ENCODE data around the gene POFUT2.
"Not testable (repeated sequence)": the region's sequence is repeated elsewhere in the genome, so short reads cannot be mapped to it uniquely, and the experiment has no call there.

The POFUT2 gene

DNA sequence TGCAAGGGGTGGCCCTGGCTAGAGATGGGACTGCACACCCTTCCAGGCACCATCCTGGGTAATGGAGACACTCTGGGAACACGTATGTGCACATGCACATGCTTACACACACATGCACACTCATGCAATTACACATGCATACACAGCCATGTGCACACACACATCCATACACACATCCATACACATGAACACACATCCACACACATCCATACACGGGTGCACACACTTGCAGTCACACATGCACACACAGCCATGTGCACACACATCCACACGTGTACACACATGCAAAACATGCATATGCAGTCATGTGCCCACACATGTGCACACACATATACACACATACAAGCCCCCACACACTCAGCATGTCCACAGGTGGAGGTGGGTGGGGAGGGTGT lies 22.3 kb upstream of the POFUT2 start:
- DNase-seq (ENCODE audit: low read depth in 1 of 2, low spot score in 1 of 2), result no peak
- no peak overlapping the region for H3K4me3 ChIP-seq (replicated peaks; ENCODE audit: insufficient read depth, low read length)
- H3K27ac ChIP-seq (replicated peaks), result no peak overlapping the region
- TF ChIP-seq GABPA (IDR thresholded peaks at IDR 0.05; ENCODE audit: low read depth) (no peak), REST (IDR thresholded peaks at IDR 0.05; ENCODE audit: insufficient replicate concordance, low read depth) (no peak), CTCF (IDR thresholded peaks at IDR 0.05; ENCODE audit: insufficient read depth, low read length) (no peak), SPI1 (IDR thresholded peaks at IDR 0.05; ENCODE audit: borderline replicate concordance, low read depth) (no peak), POLR2AphosphoS5 (IDR thresholded peaks at IDR 0.05; ENCODE audit: low read depth) (no peak)
- H3K27me3 ChIP-seq (ENCODE audit: insufficient read depth, poor library complexity, severe bottlenecking), result peaks cover 5% of the 10 kb centered on the region

DNA sequence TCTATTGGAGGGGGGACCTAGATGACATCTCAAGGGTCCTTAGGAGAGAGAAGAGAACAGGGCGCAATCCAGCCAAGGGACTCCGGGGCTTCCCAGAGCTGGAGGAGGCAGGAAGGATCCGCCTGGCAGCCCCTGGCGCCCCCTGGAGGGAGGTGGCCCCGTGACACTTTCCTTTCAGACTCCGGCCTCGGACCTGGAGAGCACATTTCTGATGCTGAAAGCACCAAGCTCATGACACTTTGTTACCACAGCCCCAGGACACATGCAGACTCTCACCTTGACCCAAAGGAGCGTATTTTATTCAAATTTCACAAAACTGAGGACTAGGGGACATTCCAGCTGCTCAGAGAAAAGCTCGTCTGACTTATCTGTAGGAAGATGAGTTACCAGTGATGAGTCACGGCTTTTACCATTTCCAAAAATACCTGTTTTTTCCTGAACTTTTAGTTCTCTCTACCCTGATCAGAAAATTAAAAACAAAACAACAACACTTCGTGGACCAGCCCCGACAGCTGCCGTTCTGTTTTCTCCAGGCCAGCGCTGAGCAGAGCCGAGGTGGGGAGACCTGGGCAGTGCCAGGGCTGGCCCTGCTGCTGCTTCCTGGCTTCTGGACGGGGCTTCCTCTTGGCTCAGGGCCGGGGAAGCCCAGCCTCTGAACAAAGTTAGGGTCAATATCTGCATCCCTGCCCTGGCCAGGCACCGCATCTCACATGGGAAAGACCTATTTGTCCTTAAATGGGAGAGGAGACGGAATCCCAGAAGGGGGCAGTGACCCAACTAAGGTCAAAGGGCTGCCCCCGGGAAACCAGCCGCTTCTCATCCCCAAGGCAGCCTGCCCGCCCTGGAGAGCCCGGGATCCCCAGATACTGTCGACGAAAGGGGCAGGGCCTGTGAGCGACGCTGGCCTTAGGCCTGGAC lies 21.6 kb upstream of the POFUT2 start:
- TF ChIP-seq CTCF (IDR thresholded peaks at IDR 0.05; ENCODE audit: insufficient read depth, low read length), result peak; percentile 24
- TF ChIP-seq GABPA (IDR thresholded peaks at IDR 0.05; ENCODE audit: low read depth), result no peak
- peaks cover 1% of the 10 kb centered on the region for H3K27me3 ChIP-seq (ENCODE audit: insufficient read depth, poor library complexity, severe bottlenecking)
- DNase-seq (ENCODE audit: low read depth in 1 of 2, low spot score in 1 of 2), result peak in 1 of 2 experiments; percentile 62
- no peak overlapping the region for H3K4me3 ChIP-seq (replicated peaks; ENCODE audit: insufficient read depth, low read length)
- peak overlapping the region; percentile 47 for H3K27ac ChIP-seq (replicated peaks)

DNA sequence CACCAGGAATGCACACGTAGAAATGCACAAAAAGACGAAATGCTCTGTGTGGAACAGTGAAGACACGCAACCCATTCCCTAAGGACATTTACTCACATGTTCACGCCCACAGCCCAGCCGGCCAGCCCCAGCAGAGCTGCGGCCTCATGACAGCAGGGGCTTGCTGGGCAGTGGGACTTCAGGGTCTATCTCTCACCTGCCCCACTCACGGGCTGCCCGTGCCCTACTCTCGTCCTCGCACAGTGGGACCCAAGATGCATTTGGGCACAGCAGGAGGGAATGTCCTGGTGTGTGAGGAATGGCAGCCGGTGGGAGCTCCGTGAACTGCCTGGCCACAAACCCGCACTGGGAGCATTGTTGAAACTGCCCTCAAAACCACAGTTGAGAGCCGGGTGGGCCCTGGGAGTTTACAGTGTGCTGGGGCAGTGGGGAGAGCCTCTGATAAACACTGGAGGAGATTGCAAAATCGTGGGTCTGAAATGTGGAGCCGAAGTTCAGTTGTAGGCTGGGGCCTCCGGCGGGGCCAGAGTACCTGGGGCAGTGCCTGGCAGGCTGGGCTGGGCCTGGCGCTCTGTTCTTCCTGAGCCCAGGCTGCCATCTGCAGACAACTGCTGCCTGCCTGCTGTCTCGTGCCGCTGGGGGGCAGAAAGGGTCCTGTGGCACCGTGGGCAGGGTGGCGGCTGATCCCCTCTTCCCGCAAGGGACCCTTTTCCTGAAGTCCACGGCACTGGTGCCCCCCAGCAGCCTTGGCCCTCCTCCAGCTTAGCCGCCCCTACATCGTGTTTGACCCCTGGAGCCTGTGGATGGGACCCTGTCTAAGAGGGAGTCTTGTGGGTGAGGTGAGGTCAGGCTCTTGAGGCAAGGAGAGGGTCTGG lies 20.7 kb upstream of the POFUT2 start:
- Histone ChIP-seq H3K4me3 (replicated peaks; ENCODE audit: insufficient read depth, low read length) (no peak overlapping the region), H3K27ac (replicated peaks) (peak overlapping the region; percentile 47), H3K27me3 (ENCODE audit: insufficient read depth, poor library complexity, severe bottlenecking) (no peaks in the 10 kb centered on the region)
- DNase-seq (ENCODE audit: low read depth in 1 of 2, low spot score in 1 of 2), result peak in 1 of 2 experiments; percentile 82
- TF ChIP-seq REST (IDR thresholded peaks at IDR 0.05; ENCODE audit: insufficient replicate concordance, low read depth), result no peak

DNA sequence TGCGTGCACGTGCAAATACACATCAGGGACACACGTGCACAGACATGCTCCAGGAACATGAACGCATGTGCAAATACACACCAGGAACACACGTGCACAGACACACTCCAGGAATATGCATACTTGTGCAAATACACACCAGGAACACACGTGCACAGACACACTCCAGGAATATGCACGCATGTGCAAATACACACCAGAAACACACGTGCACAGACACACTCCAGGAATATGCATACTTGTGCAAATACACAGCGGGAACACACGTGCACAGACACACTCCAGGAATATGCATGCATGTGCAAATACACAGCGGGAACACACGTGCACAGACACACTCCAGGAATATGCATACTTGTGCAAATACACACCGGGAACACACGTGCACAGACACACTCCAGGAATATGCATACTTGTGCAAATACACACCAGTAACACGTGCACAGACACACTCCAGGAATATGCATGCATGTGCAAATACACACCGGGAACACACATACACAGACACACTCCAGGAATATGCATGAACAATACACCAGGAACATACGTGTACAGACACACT lies 20.0 kb upstream of the POFUT2 start:
- not testable (repeated sequence) for DNase-seq (ENCODE audit: low read depth in 1 of 2, low spot score in 1 of 2); H3K27me3 ChIP-seq (ENCODE audit: insufficient read depth, poor library complexity, severe bottlenecking); H3K27ac ChIP-seq (replicated peaks); H3K4me3 ChIP-seq (replicated peaks; ENCODE audit: insufficient read depth, low read length)
